ENCODE measurements around the gene GAB4. TPM values are rescaled to one million over a fixed set of nuclear protein-coding genes. Genes with fewer than 3 reads are reported as not detected.

GAB4 gene
- total RNA-seq, 1 donor from 2014 or later = not detected

DNA sequence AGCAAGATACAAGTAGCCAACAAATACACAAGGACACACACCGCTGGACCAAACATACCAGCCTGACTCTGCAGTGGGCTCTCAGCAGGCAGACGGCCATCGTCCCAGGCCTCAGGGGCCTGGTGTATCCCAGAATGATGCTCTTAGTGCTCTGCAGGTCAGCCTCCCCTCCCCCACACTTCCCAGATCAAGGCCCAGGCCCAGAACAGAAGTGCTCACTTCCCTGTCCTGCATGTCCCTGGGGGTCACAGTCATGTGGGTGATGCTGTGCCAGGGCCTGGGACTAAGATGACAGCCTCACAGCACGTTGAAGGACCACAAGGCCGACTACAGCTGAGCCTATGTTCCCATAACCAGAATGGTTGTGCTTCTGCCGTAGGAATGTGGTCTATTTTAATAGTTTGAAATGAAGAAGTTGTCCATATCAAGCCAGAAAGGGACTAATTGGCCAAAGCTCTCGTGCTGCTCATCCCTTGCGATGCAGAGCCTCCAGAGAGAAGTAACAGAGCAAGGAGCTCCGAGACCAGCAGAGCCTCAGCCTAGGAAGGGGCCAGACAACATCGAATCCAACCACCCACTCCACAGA is 48.6 kb downstream of the GAB4 start:
- Mint-ChIP-seq H3K36me3 (ENCODE audit: unreplicated experiment) (no peaks in the 10 kb centered on the region), H3K4me1 (ENCODE audit: unreplicated experiment) (no peaks in the 10 kb centered on the region), H3K9me3 (ENCODE audit: unreplicated experiment) (peaks cover 3% of the 10 kb centered on the region), H3K27me3 (ENCODE audit: unreplicated experiment) (no peaks in the 10 kb centered on the region), H3K27ac (ENCODE audit: unreplicated experiment) (no peak overlapping the region), H3K4me3 (ENCODE audit: unreplicated experiment) (no peak overlapping the region)
- DNase-seq (ENCODE audit: extremely low spot score, unreplicated experiment) = peak; percentile 73
- TF ChIP-seq, protein P1, sequence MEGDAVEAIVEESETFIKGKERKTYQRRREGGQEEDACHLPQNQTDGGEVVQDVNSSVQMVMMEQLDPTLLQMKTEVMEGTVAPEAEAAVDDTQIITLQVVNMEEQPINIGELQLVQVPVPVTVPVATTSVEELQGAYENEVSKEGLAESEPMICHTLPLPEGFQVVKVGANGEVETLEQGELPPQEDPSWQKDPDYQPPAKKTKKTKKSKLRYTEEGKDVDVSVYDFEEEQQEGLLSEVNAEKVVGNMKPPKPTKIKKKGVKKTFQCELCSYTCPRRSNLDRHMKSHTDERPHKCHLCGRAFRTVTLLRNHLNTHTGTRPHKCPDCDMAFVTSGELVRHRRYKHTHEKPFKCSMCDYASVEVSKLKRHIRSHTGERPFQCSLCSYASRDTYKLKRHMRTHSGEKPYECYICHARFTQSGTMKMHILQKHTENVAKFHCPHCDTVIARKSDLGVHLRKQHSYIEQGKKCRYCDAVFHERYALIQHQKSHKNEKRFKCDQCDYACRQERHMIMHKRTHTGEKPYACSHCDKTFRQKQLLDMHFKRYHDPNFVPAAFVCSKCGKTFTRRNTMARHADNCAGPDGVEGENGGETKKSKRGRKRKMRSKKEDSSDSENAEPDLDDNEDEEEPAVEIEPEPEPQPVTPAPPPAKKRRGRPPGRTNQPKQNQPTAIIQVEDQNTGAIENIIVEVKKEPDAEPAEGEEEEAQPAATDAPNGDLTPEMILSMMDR (IDR thresholded peaks at IDR 0.05) = no peak

DNA sequence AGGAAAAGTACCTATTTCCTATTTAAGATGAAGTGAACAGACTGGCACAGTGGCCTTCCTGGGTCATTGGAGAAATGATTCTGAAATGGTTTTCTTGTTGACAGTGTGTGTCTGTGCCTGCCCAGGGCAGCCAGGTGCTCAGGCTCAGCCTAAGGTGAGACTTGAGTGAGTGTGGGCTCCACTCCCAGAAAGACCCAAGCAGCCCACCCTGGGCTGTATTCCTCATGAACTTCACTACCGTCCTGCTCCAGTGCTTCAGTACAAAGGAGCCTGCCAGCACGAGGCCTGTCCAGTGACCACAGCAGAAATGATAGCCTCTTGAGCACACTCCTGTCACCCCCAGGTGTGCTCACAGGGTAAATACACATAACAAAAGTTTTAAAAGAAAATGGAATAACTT is 49.5 kb downstream of the GAB4 start:
- no peak overlapping the region for H3K4me3 Mint-ChIP-seq (ENCODE audit: unreplicated experiment)
- H3K4me1 Mint-ChIP-seq (ENCODE audit: unreplicated experiment) = no peaks in the 10 kb centered on the region
- peak; percentile 54 for DNase-seq (ENCODE audit: extremely low spot score, unreplicated experiment)
- no peak overlapping the region for H3K27ac Mint-ChIP-seq (ENCODE audit: unreplicated experiment)
- H3K9me3 Mint-ChIP-seq (ENCODE audit: unreplicated experiment) = no peaks in the 10 kb centered on the region
- TF ChIP-seq, protein P1 (IDR thresholded peaks at IDR 0.05) = no peak
- no peaks in the 10 kb centered on the region for H3K36me3 Mint-ChIP-seq (ENCODE audit: unreplicated experiment)
- no peaks in the 10 kb centered on the region for H3K27me3 Mint-ChIP-seq (ENCODE audit: unreplicated experiment)

DNA sequence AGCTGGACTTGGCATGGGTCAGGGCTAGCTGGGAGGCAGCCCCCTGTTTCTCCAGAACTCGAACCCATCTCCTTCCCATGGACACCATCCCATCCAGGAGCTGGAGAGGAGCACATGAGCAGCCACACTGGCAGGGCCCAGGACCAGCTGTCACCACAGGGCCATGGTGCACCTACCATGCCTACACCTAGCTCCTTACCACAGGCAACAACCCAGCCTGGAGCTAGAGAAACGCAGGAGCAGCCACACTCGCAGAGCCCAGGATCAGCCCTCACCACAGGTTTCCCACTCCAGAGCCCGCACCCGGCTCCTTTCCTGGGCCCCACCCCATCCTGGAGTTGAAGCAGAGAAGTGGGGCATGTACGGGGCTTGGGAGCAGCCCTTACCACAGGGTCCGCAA is 50.2 kb downstream of the GAB4 start:
- no peak overlapping the region for H3K4me3 Mint-ChIP-seq (ENCODE audit: unreplicated experiment)

DNA sequence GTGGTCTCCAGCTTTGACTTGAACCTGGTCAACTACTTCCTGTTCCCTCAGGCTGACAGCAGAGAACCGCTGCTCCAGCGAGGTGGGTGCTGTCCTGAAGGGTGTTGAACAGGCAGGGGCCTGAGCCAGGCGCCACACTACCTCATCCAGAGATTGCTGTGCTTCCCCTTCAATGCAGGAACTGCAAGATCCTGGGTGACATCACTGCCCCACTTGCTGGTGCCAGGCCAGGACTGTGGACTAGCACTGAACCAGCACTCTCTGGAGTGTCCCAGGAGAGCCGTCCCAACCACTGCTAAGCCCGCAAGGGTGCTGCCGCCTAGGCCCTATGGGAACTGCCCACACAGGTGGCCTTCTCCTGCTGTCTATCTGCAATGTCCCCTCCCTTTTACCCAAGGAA is 51.7 kb downstream of the GAB4 start:
- DNase-seq (ENCODE audit: extremely low spot score, unreplicated experiment) = peak; percentile 57
- Mint-ChIP-seq H3K27me3 (ENCODE audit: unreplicated experiment) (no peaks in the 10 kb centered on the region), H3K36me3 (ENCODE audit: unreplicated experiment) (no peaks in the 10 kb centered on the region), H3K27ac (ENCODE audit: unreplicated experiment) (no peak overlapping the region), H3K4me1 (ENCODE audit: unreplicated experiment) (no peaks in the 10 kb centered on the region), H3K4me3 (ENCODE audit: unreplicated experiment) (no peak overlapping the region), H3K9me3 (ENCODE audit: unreplicated experiment) (no peaks in the 10 kb centered on the region)
- TF ChIP-seq, protein P1 (IDR thresholded peaks at IDR 0.05) = no peak

More for the DNA sequence above, 50.2 kb downstream of the GAB4 start:
- Mint-ChIP-seq H3K9me3 (ENCODE audit: unreplicated experiment) (no peaks in the 10 kb centered on the region), H3K27ac (ENCODE audit: unreplicated experiment) (no peak overlapping the region), H3K27me3 (ENCODE audit: unreplicated experiment) (no peaks in the 10 kb centered on the region), H3K4me1 (ENCODE audit: unreplicated experiment) (no peaks in the 10 kb centered on the region), H3K36me3 (ENCODE audit: unreplicated experiment) (no peaks in the 10 kb centered on the region)
- TF ChIP-seq, protein P1 (IDR thresholded peaks at IDR 0.05) = no peak
- peak; percentile 75 for DNase-seq (ENCODE audit: extremely low spot score, unreplicated experiment)

DNA sequence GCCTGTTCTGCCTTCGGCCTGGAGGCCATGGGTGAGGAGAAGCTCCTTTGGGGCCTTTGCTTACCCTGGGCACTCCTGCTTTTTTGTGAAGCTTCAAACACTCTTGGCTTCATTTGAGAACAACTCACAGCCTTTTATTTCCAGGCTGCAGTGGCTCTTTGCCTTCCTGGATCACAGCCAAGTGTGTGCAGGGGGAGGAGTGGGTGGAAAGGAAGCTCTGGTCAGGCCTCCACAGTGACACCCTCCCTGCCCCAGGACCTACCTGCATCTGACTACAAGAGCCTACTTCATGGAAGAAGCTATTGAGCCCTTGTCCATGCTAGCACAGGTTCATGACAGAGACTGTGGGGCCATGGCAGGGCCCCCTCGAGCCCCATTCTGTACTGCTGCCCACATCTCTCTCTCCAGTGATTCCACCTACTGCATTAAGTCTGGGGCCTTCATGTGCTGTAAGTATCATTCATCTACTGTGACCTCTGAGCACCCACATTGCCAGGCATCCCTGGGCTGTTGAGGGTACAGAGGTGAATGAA is 52.3 kb downstream of the GAB4 start:
- Mint-ChIP-seq H3K9me3 (ENCODE audit: unreplicated experiment) (no peaks in the 10 kb centered on the region), H3K4me3 (ENCODE audit: unreplicated experiment) (no peak overlapping the region), H3K27me3 (ENCODE audit: unreplicated experiment) (no peaks in the 10 kb centered on the region), H3K27ac (ENCODE audit: unreplicated experiment) (no peak overlapping the region), H3K36me3 (ENCODE audit: unreplicated experiment) (no peaks in the 10 kb centered on the region), H3K4me1 (ENCODE audit: unreplicated experiment) (no peaks in the 10 kb centered on the region)
- TF ChIP-seq, protein P1 (IDR thresholded peaks at IDR 0.05) = no peak
- peak; percentile 68 for DNase-seq (ENCODE audit: extremely low spot score, unreplicated experiment)
